Astrocyte (in vitro differentiated cells and primary cell): ENCODE data around the gene PRPSAP1. TPM values are rescaled to one million over a fixed set of nuclear protein-coding genes. Genes with fewer than 3 reads are reported as not detected.

Source experiments
- DNase-seq: peaks from one replicate; pipeline ENCODE4 v3.0.0-alpha.2; 2010; ENCODE audit warnings: low read depth
- FAIRE-seq: peaks from 2 replicates; lab custom pipeline; 2011; peaks lifted over from hg19 to GRCh38; lab: Jason Lieb, UNC
- H2AFZ ChIP-seq: 2 replicates; pipeline ENCODE4 v1.6.0; 2012; ENCODE audit warnings: low read depth, low read length, inconsistent platforms
- H3K27ac ChIP-seq: 2 replicates; pipeline ENCODE4 v1.5.1; 2011; ENCODE audit warnings: low read depth, low read length, inconsistent platforms
- H3K27me3 ChIP-seq: 2 replicates; pipeline ENCODE4 v1.6.0; 2011; ENCODE audit warnings: low read length, inconsistent platforms; ENCODE audit not compliant: insufficient read depth
- H3K36me3 ChIP-seq: 2 replicates; pipeline ENCODE4 v1.5.1; 2011; ENCODE audit warnings: low read length, inconsistent platforms; ENCODE audit not compliant: insufficient read depth
- H3K4me1 ChIP-seq: 2 replicates; pipeline ENCODE4 v1.5.1; 2011; ENCODE audit warnings: low read length, inconsistent platforms; ENCODE audit not compliant: insufficient read depth
- H3K4me2 ChIP-seq: 2 replicates; pipeline ENCODE4 v1.6.0; 2012; ENCODE audit warnings: low read length, inconsistent platforms
- H3K4me3 ChIP-seq: 2 replicates; pipeline ENCODE4 v1.5.1; 2011; ENCODE audit warnings: low read depth, mild to moderate bottlenecking, low read length, inconsistent platforms; ENCODE audit not compliant: insufficient read depth
- H3K79me2 ChIP-seq: 2 replicates; pipeline ENCODE4 v1.6.0; 2012; ENCODE audit warnings: mild to moderate bottlenecking, low read length, inconsistent platforms; ENCODE audit not compliant: insufficient read depth
- H3K9ac ChIP-seq: 2 replicates; pipeline ENCODE4 v1.6.0; 2012; ENCODE audit warnings: mild to moderate bottlenecking, low read length, inconsistent platforms
- H3K9me3 ChIP-seq: 2 replicates; pipeline ENCODE4 v1.5.1; 2012; ENCODE audit warnings: low read depth, mild to moderate bottlenecking, low read length, inconsistent platforms; ENCODE audit not compliant: insufficient read depth
- H4K20me1 ChIP-seq: 2 replicates; pipeline ENCODE4 v1.6.0; 2012; ENCODE audit warnings: low read length, inconsistent platforms; ENCODE audit not compliant: insufficient read depth
- H3K27ac Mint-ChIP-seq: one replicate; pipeline ENCODE4 v1.8.0; 2021; ENCODE audit warnings: mild to moderate bottlenecking, mixed read lengths; ENCODE audit not compliant: unreplicated experiment
- H3K27me3 Mint-ChIP-seq: one replicate; pipeline ENCODE4 v1.8.0; 2021; ENCODE audit warnings: low read depth, mixed read lengths; ENCODE audit not compliant: unreplicated experiment
- H3K36me3 Mint-ChIP-seq: one replicate; pipeline ENCODE4 v1.8.0; 2021; ENCODE audit warnings: low read depth, mixed read lengths; ENCODE audit not compliant: unreplicated experiment
- H3K4me1 Mint-ChIP-seq: one replicate; pipeline ENCODE4 v1.8.0; 2021; ENCODE audit warnings: low read depth, mixed read lengths; ENCODE audit not compliant: unreplicated experiment
- H3K4me3 Mint-ChIP-seq: one replicate; pipeline ENCODE4 v1.8.0; 2021; ENCODE audit warnings: mild to moderate bottlenecking, moderate library complexity, mixed read lengths; ENCODE audit not compliant: unreplicated experiment
- H3K9me3 Mint-ChIP-seq: one replicate; pipeline ENCODE4 v1.8.0; 2021; ENCODE audit warnings: mild to moderate bottlenecking, mixed read lengths; ENCODE audit not compliant: unreplicated experiment
- EZH2 ChIP-seq: IDR thresholded peaks from 2 replicates; pipeline ENCODE4 v1.6.1; 2012; ENCODE audit warnings: mild to moderate bottlenecking, low read length, inconsistent platforms; ENCODE audit not compliant: insufficient read depth
- total RNA-seq: library from RNA; stranded (reverse); gene quantifications from 2 replicates; pipeline ENCODE4 v1.2.1, GENCODE V29; 2021
- TF ChIP-seq, protein P1 (sequence below): IDR thresholded peaks from 2 replicates; pipeline ENCODE4 v1.5.1; 2011; ENCODE audit warnings: low read depth, mild to moderate bottlenecking, inconsistent platforms, low read length, moderate library complexity; ENCODE audit not compliant: insufficient read depth

The PRPSAP1 gene
- total RNA-seq, 1 donor from 2014 or later = 36.2 TPM

DNA sequence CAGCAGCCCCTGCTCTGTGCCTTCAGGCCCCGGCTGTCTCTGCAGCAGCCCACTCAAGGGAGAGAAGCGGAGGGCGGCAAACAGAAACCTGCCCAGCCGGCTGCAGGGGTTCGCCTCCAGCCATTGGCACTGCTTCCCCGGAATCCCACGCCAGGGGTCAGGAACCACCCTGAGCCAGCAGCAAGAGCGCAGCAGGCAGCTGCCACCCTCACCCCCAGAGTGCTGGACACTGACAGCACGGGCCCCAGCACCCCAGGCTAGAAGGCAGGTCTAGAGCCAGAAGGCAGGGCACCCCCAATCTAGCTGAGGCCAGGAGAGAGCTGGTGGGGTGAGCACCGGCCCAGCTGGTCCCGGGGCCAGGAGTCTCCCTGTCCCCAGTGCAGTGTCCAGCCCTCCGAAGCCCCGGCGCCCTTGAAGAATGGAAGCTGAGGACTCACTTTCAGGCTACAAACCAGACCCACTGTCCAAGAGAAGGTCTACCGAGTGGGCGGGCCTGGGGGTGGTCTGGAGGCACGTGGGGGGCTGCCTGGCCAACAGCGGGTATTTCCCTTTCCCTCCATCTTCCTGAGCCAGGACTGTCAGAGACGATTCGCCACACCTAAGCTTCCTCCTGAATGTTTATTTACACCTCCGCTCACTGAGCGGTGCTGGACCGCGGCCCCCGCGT is 80.1 kb downstream of the PRPSAP1 start:
- Mint-ChIP-seq H3K4me3 (no peak overlapping the region), H3K4me1 (peaks cover 7% of the 10 kb centered on the region), H3K9me3 (no peaks in the 10 kb centered on the region), H3K36me3 (no peaks in the 10 kb centered on the region), H3K27me3 (no peaks in the 10 kb centered on the region), H3K27ac (no peak overlapping the region)
- no peak overlapping the region for H2AFZ ChIP-seq
- FAIRE-seq = no peak
- no peak overlapping the region for H3K27ac ChIP-seq
- peaks cover 16% of the 10 kb centered on the region for H3K79me2 ChIP-seq
- no peaks in the 10 kb centered on the region for H3K9me3 ChIP-seq
- H3K9ac ChIP-seq = no peak overlapping the region
- no peak for TF ChIP-seq EZH2
- TF ChIP-seq, protein P1, sequence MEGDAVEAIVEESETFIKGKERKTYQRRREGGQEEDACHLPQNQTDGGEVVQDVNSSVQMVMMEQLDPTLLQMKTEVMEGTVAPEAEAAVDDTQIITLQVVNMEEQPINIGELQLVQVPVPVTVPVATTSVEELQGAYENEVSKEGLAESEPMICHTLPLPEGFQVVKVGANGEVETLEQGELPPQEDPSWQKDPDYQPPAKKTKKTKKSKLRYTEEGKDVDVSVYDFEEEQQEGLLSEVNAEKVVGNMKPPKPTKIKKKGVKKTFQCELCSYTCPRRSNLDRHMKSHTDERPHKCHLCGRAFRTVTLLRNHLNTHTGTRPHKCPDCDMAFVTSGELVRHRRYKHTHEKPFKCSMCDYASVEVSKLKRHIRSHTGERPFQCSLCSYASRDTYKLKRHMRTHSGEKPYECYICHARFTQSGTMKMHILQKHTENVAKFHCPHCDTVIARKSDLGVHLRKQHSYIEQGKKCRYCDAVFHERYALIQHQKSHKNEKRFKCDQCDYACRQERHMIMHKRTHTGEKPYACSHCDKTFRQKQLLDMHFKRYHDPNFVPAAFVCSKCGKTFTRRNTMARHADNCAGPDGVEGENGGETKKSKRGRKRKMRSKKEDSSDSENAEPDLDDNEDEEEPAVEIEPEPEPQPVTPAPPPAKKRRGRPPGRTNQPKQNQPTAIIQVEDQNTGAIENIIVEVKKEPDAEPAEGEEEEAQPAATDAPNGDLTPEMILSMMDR = no peak
- DNase-seq = no peak
- peaks cover 11% of the 10 kb centered on the region for H4K20me1 ChIP-seq
- no peaks in the 10 kb centered on the region for H3K27me3 ChIP-seq
- H3K4me1 ChIP-seq = peaks cover 2% of the 10 kb centered on the region
- no peak overlapping the region for H3K4me3 ChIP-seq
- no peak overlapping the region for H3K4me2 ChIP-seq
- H3K36me3 ChIP-seq = peaks cover 4% of the 10 kb centered on the region

DNA sequence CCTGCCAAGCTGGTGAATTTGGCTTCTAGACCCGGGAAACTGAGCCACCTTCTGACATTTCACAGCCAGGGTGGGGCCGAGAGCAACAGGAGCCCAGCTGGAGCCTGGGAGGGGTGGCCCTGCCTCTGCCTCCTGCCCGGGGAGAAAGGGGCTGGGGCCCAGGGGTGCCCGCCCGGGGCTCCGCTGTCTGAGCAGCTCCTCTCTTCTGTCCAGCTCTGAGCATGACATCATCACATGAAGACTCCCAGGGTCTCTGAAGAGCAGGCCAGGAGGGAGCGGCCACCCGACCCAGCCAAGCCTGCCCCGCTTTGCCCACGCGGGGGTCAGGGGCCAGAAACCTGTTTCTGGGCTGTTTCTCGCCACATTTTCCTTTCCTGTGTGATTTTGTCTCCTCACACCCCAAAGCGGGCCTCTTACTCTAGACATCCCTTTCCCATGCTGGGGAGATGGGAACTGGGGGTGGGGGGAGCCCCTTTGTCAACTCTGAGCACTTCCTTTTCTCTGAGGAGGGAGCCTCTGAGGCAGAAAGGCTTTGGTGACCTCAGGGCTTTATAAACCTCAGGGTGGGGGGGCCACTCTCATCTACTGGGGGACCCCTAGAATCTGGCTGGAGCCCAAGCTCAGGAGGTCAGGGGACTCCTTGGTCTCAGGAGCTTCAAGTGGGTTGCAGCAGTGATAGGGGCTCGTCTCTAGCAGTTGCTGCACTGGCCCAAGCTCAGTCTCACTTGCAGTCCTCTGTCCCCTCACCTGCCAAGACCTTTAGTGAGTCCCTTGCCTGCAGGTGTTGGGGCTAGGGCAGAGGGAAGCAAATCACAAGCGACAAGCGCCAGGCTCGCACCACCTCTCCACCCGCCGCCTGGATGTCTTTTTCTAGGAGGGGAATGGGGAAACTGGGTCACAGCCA is 80.9 kb downstream of the PRPSAP1 start:
- Histone ChIP-seq H3K4me2 (no peak overlapping the region), H4K20me1 (peaks cover 11% of the 10 kb centered on the region), H3K27ac (no peak overlapping the region), H3K9me3 (no peaks in the 10 kb centered on the region), H3K27me3 (no peaks in the 10 kb centered on the region), H3K79me2 (peaks cover 22% of the 10 kb centered on the region), H3K4me1 (peaks cover 2% of the 10 kb centered on the region), H3K4me3 (no peak overlapping the region), H3K36me3 (peaks cover 4% of the 10 kb centered on the region), H2AFZ (no peak overlapping the region), H3K9ac (no peak overlapping the region)
- no peak for DNase-seq
- no peak overlapping the region for H3K4me3 Mint-ChIP-seq
- no peaks in the 10 kb centered on the region for H3K27me3 Mint-ChIP-seq
- TF ChIP-seq, protein P1 = no peak
- no peak for TF ChIP-seq EZH2
- H3K4me1 Mint-ChIP-seq = peaks cover 13% of the 10 kb centered on the region
- H3K27ac Mint-ChIP-seq = no peak overlapping the region
- no peak for FAIRE-seq
- no peaks in the 10 kb centered on the region for H3K9me3 Mint-ChIP-seq
- H3K36me3 Mint-ChIP-seq = no peaks in the 10 kb centered on the region
